Measurements from ENCODE around the gene SLC38A4.

SLC38A4 gene

GRCh38 chr12:46779063-46779462 is 46.7 kb downstream of the SLC38A4 start:
- no peak overlapping the region for H3K4me3 ChIP-seq (ENCODE audit: low read length)
- TF ChIP-seq CTCF (conservative IDR thresholded peaks at IDR 0.05; ENCODE audit: low read length): no peak
- no peak for DNase-seq (ENCODE audit: low read depth)

- no peak for DNase-seq (ENCODE audit: low read depth)
- TF ChIP-seq CTCF (conservative IDR thresholded peaks at IDR 0.05; ENCODE audit: low read length): no peak
- H3K4me3 ChIP-seq (ENCODE audit: low read length): no peak overlapping the region
Observed at GRCh38 chr12:46778415-46778814, 47.4 kb downstream of the SLC38A4 start.

GRCh38 chr12:46777587-46777986 is 48.2 kb downstream of the SLC38A4 start:
- DNase-seq (ENCODE audit: low read depth): no peak
- no peak for TF ChIP-seq CTCF (conservative IDR thresholded peaks at IDR 0.05; ENCODE audit: low read length)
- no peak overlapping the region for H3K4me3 ChIP-seq (ENCODE audit: low read length)

- no peak overlapping the region for H3K4me3 ChIP-seq (ENCODE audit: low read length)
- no peak for DNase-seq (ENCODE audit: low read depth)
- TF ChIP-seq CTCF (conservative IDR thresholded peaks at IDR 0.05; ENCODE audit: low read length): no peak
Observed at GRCh38 chr12:46775796-46776195, 50.0 kb downstream of the SLC38A4 start.

GRCh38 chr12:46774322-46774633 is 51.5 kb downstream of the SLC38A4 start:
- no peak for TF ChIP-seq CTCF (conservative IDR thresholded peaks at IDR 0.05; ENCODE audit: low read length)

GRCh38 chr12:46773586-46774321 is 52.0 kb downstream of the SLC38A4 start:
- no peak for TF ChIP-seq CTCF (conservative IDR thresholded peaks at IDR 0.05; ENCODE audit: low read length)
- H3K4me3 ChIP-seq (ENCODE audit: low read length): no peak overlapping the region
- DNase-seq (ENCODE audit: low read depth): peak; percentile 50

More at GRCh38 chr12:46774322-46774633, 51.5 kb downstream of the SLC38A4 start:
- no peak for DNase-seq (ENCODE audit: low read depth)
- no peak overlapping the region for H3K4me3 ChIP-seq (ENCODE audit: low read length)

GRCh38 chr12:46771268-46771827 is 54.4 kb downstream of the SLC38A4 start:
- no peak overlapping the region for H3K4me3 ChIP-seq (ENCODE audit: low read length)
- peak; percentile 63 for DNase-seq (ENCODE audit: low read depth)
- TF ChIP-seq CTCF (conservative IDR thresholded peaks at IDR 0.05; ENCODE audit: low read length): no peak
